NCI-H2196 treated with DMSO at 0.1 percent for 48 hours (cell line): ENCODE measurements around the gene USP2.

Source experiments
- DNase-seq: peaks from one replicate; lab custom pipeline; 2025; ENCODE audit not compliant: unreplicated experiment; lab: John Stamatoyannopoulos, UW

Gene USP2

GRCh38 chr11:119323532-119324033, 57.9 kb downstream of the USP2 start:
- DNase-seq = no peak

- DNase-seq = no peak
Measured at GRCh38 chr11:119322921-119323531, 58.5 kb downstream of the USP2 start.

GRCh38 chr11:119322360-119322739, 59.1 kb downstream of the USP2 start:
- no peak for DNase-seq

- no peak for DNase-seq
Measured at GRCh38 chr11:119320776-119321524, 60.5 kb downstream of the USP2 start.

GRCh38 chr11:119320240-119320775, 61.2 kb downstream of the USP2 start:
- no peak for DNase-seq

GRCh38 chr11:119319700-119320239, 61.7 kb downstream of the USP2 start:
- DNase-seq = no peak

- DNase-seq = no peak
Measured at GRCh38 chr11:119319136-119319699, 62.3 kb downstream of the USP2 start.

- peak; percentile 14 for DNase-seq
Measured at GRCh38 chr11:119318240-119319135, 63.0 kb downstream of the USP2 start.

- no peak for DNase-seq
Measured at GRCh38 chr11:119317592-119318239, 63.8 kb downstream of the USP2 start.

GRCh38 chr11:119316729-119317591, 64.5 kb downstream of the USP2 start, which contains the start of gene MCAM:
Gene MCAM, minus strand, starts transcription at chr11:119317130. Its CDS starts 29 bp downstream, at chr11:119317101.
- DNase-seq = no peak

- DNase-seq = peak; percentile 54
Measured at GRCh38 chr11:119316016-119316728, 65.3 kb downstream of the USP2 start.

GRCh38 chr11:119315131-119316015, 66.1 kb downstream of the USP2 start:
- DNase-seq = peak; percentile 92

- DNase-seq = no peak
Measured at GRCh38 chr11:119314726-119315125, 66.8 kb downstream of the USP2 start.

- DNase-seq = no peak
Measured at GRCh38 chr11:119310682-119311052, 70.8 kb downstream of the USP2 start.

GRCh38 chr11:119309953-119310681, 71.4 kb downstream of the USP2 start:
- DNase-seq = no peak

GRCh38 chr11:119309411-119309810, 72.1 kb downstream of the USP2 start:
- no peak for DNase-seq

GRCh38 chr11:119307974-119308373, 73.5 kb downstream of the USP2 start:
- no peak for DNase-seq
